K562 (cell line): ENCODE data around the gene DIP2C. TPM values are rescaled to one million over a fixed set of nuclear protein-coding genes. Genes with fewer than 3 reads are reported as not detected.

Experiments
- ATAC-seq: fragments of 200-7000 bp; cut with Tn5 transposase; 3 replicates; pipeline ENCODE4 v1.9.1; 2020; ENCODE audit warnings: moderate library complexity
- BruUV-seq: library from RNA; stranded (reverse); fragments of 400-500 nt; replicated peaks from 2 replicates; lab custom pipeline; 2021; lab: Mats Ljungman, UMichigan
- CTCF ChIA-PET: fragments of 300-600 bp; formaldehyde crosslinking; extraction: SDS; loops from one replicate; lab custom pipeline; 2021; ENCODE audit warnings: low intra/inter-chr PET ratio; lab: Yijun Ruan, JAX
- POLR2A ChIA-PET: fragments of 300-600, 350-650 bp; sonication (Branson Sonifier 250); formaldehyde crosslinking; extraction: SDS; loops from one replicate; lab custom pipeline; 2021; ENCODE audit warnings: antibody characterized with exemption, inconsistent platforms; lab: Yijun Ruan, JAX
- DNase-seq, 4 experiments: peaks; one replicate each; pipeline versions ENCODE4 v3.0.0 to v3.0.0-alpha.2; 2011 to 2018; ENCODE audit warnings: low spot score in 3 of 4, mixed read lengths in 3 of 4; ENCODE audit errors: extremely low read depth in 1 of 4
- FAIRE-seq: peaks from 2 replicates; lab custom pipeline; 2011; peaks lifted over from hg19 to GRCh38; lab: Jason Lieb, UNC
- H2AFZ ChIP-seq: 2 replicates; pipeline ENCODE4 v1.6.0; 2011; ENCODE audit warnings: low read depth, low read length, control low read depth, inconsistent platforms
- H3K27ac ChIP-seq: fragments of 200-600 bp; 3 replicates; pipeline ENCODE4 v1.8.0; 2011; ENCODE audit warnings: low read depth, mild to moderate bottlenecking, control low read depth, inconsistent platforms, low read length, moderate library complexity, mixed read lengths; ENCODE audit errors: extremely low read depth
- H3K27me3 ChIP-seq, 2 experiments: fragments of 300-600 bp in 1 of 2; 2 replicates in 1 of 2; 3 replicates in 1 of 2; pipeline versions ENCODE4 v1.6.0 to v1.8.0; 2011; ENCODE audit warnings: inconsistent platforms in 2 of 2, low read length in 2 of 2, mild to moderate bottlenecking in 1 of 2, mixed read lengths in 1 of 2, moderate library complexity in 1 of 2; ENCODE audit not compliant: control insufficient read depth in 2 of 2, insufficient read depth in 2 of 2
- H3K36me3 ChIP-seq: fragments of 300-600 bp; 3 replicates; pipeline ENCODE4 v1.8.0; 2011; ENCODE audit warnings: mild to moderate bottlenecking, low read length, inconsistent platforms; ENCODE audit not compliant: control insufficient read depth, insufficient read depth
- H3K4me1 ChIP-seq, 2 experiments: fragments of 200-600 bp in 1 of 2; replicated peaks in 1 of 2; 2 replicates in 1 of 2; 3 replicates in 1 of 2; pipeline versions ENCODE4 v1.5.1 to v1.8.0; 2011; ENCODE audit warnings: inconsistent platforms in 2 of 2, low read length in 2 of 2, mild to moderate bottlenecking in 1 of 2, mixed read lengths in 1 of 2, moderate library complexity in 1 of 2; ENCODE audit not compliant: control insufficient read depth in 2 of 2, insufficient read depth in 2 of 2
- H3K4me2 ChIP-seq: 2 replicates; pipeline ENCODE4 v1.6.1; 2011; ENCODE audit warnings: low read length, control low read depth, inconsistent platforms, mixed read lengths; ENCODE audit not compliant: insufficient read depth
- H3K4me3 ChIP-seq: fragments of 200-600 bp; sonication (generic), shearing (Covaris generic); 2 replicates; pipeline ENCODE4 v1.5.1; 2016; ENCODE audit warnings: control low read depth, inconsistent platforms
- H3K79me2 ChIP-seq: fragments of 200-600 bp; 3 replicates; pipeline ENCODE4 v1.8.0; 2011; ENCODE audit warnings: low read length, inconsistent platforms; ENCODE audit not compliant: control insufficient read depth, insufficient read depth
- H3K9ac ChIP-seq, 2 experiments: 2 replicates each; pipeline versions ENCODE4 v1.6.0 to v1.6.1; 2011; ENCODE audit warnings: low read depth in 2 of 2, low read length in 2 of 2, control low read depth in 1 of 2, inconsistent platforms in 1 of 2, mild to moderate bottlenecking in 1 of 2, mixed read lengths in 1 of 2; ENCODE audit not compliant: insufficient read depth in 1 of 2
- H3K9me1 ChIP-seq: one replicate; pipeline ENCODE4 v1.6.0; 2011; ENCODE audit warnings: inconsistent platforms, mild to moderate bottlenecking, low read length, moderate library complexity; ENCODE audit not compliant: control insufficient read depth, insufficient read depth
- H3K9me3 ChIP-seq: replicated peaks from 2 replicates; pipeline ENCODE4 v1.5.1; 2011; ENCODE audit warnings: low read depth, low read length, inconsistent platforms; ENCODE audit not compliant: control insufficient read depth, insufficient read depth
- H4K20me1 ChIP-seq: replicated peaks from 2 replicates; pipeline ENCODE4 v1.6.1; 2011; ENCODE audit warnings: low read length, inconsistent platforms, mixed read lengths; ENCODE audit not compliant: control insufficient read depth, insufficient read depth
- ARID2 ChIP-seq: fragments of 450-650 bp; IDR thresholded peaks from 2 replicates; pipeline ENCODE4 v1.6.1; 2017; ENCODE audit warnings: antibody characterized with exemption, mild to moderate bottlenecking
- DEAF1 ChIP-seq: fragments of 450-650 bp; formaldehyde crosslinking; IDR thresholded peaks from 2 replicates; pipeline ENCODE4 v1.4.0; 2020; ENCODE audit warnings: mild to moderate bottlenecking, moderate library complexity
- ETV1 ChIP-seq: fragments of 450-650 bp; conservative IDR thresholded peaks from 2 replicates; pipeline ENCODE4 v1.6.1; 2016; ENCODE audit warnings: missing genetic modification characterization, control low read depth, low read depth, missing compliant biosample characterization
- POLR2AphosphoS5 ChIP-seq: IDR thresholded peaks from 2 replicates; pipeline ENCODE4 v1.6.1; 2011; ENCODE audit warnings: mild to moderate bottlenecking, low read depth, low read length, moderate library complexity; ENCODE audit not compliant: control insufficient read depth, insufficient read depth
- SUPT5H ChIP-seq: fragments of 450-650 bp; IDR thresholded peaks from 2 replicates; pipeline ENCODE4 v1.6.1; 2016
- USF2 ChIP-seq: sonication (generic); formaldehyde crosslinking; IDR thresholded peaks from 2 replicates; pipeline ENCODE4 v1.5.0; 2020; ENCODE audit warnings: missing genetic modification reagents
- WGBS: fragments of 100-300 bp; shearing (Covaris generic); methylation state at CpG from one replicate; pipeline ENCODE4 v1.1.6; 2016; ENCODE audit warnings: low coverage, mixed read lengths; ENCODE audit not compliant: insufficient coverage; ENCODE audit errors: missing lambda C conversion rate; 5-methylcytosine and 5-hydroxymethylcytosine counted together
- in situ Hi-C: fragments of 300-500 bp; cut with MboI; formaldehyde crosslinking; loops from 4 replicates; pipeline ENCODE4 v1.15.0; 2018; ENCODE audit warnings: inconsistent platforms, mixed read lengths
- intact Hi-C: fragments of 100-400 bp; cut with micrococcal nuclease; formaldehyde crosslinking; loops from 2 replicates; pipeline ENCODE4 v1.14.2; 2022
- polyA plus RNA-seq, 8 experiments: library from polyadenylated mRNA; depleted of rRNA in 4 of 8; stranded (reverse) in 5 of 8; unstranded in 3 of 8; fragments of >200 nt; fragmentation: Nextera tagmentation in 2 of 8; fragmentation: Illumina TruSeq in 1 of 8; extraction: Ambion mirVana in 2 of 8; extraction: Trizol in 1 of 8; gene quantifications; 2 replicates each; pipeline versions ENCODE4 v1.2.1 to v1.2.3, GENCODE V29; 2011 to 2014; ENCODE audit warnings: inconsistent platforms in 1 of 8, missing spikeins in 1 of 8
- total RNA-seq, 7 experiments: library from RNA; depleted of rRNA in 6 of 7; stranded (reverse); fragments of >200 nt in 6 of 7; fragmentation: Illumina TruSeq in 2 of 7; extraction: Trizol in 2 of 7; gene quantifications; 2 replicates each; pipeline versions ENCODE4 v1.2.1 to v1.2.3, GENCODE V29; 2011 to 2021; ENCODE audit warnings: low replicate concordance in 1 of 7

DIP2C gene
- total and polyA plus RNA-seq, 9 of the 15 experiments (the other 6 are each of a cell fraction or from before 2014, with no cell fraction given), result 0.01 TPM; not detected in 8

- peaks cover 35 to 66% of the 10 kb centered on the region in 2 experiments; a peak in 4 of 5 replicates for H3K27me3 ChIP-seq
- no peak for DNase-seq
- no TSS peak for BruUV-seq
- H2AFZ ChIP-seq, result no peak overlapping the region
- no peaks in the 10 kb centered on the region for H3K79me2 ChIP-seq
- no peaks in the 10 kb centered on the region for H3K9me3 ChIP-seq
- no peak for ATAC-seq
- no peak overlapping the region for H3K9ac ChIP-seq
- CTCF ChIA-PET, result no interaction called here
- no peak for FAIRE-seq
- no peak overlapping the region for H3K27ac ChIP-seq
- intact Hi-C loops (no loop called here), in situ Hi-C loops (no loop called here)
- no peak for TF ChIP-seq USF2
- no peak for TF ChIP-seq DEAF1 (CRISPR knock-in tag)
- TF ChIP-seq POLR2AphosphoS5, result no peak
- no peak for TF ChIP-seq ARID2
- TF ChIP-seq SUPT5H, result no peak
- TF ChIP-seq ETV1 (tag), result no peak
- H3K4me2 ChIP-seq, result no peak overlapping the region
- H3K36me3 ChIP-seq, result no peaks in the 10 kb centered on the region
- WGBS, result 0% methylated on average over 15 of the region's 15 CpGs
- H3K4me3 ChIP-seq, result no peak overlapping the region
- POLR2A ChIA-PET, result no interaction called here
- no peaks in the 10 kb centered on the region for H3K4me1 ChIP-seq
- no peaks in the 10 kb centered on the region for H4K20me1 ChIP-seq
- no peaks in the 10 kb centered on the region for H3K9me1 ChIP-seq
Measured at GRCh38 chr10:614139-614711, 75.2 kb downstream of the DIP2C start.
